RWPE1 (cell line): ENCODE data around the gene RPAP2.

ENCODE experiments used
- CTCF ChIA-PET: fragments of 350-600 bp; sonication (Branson Sonifier 250); formaldehyde crosslinking; extraction: SDS; loops from one replicate; lab custom pipeline; 2021; lab: Yijun Ruan, JAX
- POLR2A ChIA-PET: fragments of 400-600 bp; formaldehyde crosslinking; extraction: SDS; loops from one replicate; lab custom pipeline; 2020; ENCODE audit warnings: antibody characterized with exemption; ENCODE audit not compliant: low non-redundant PET; lab: Yijun Ruan, JAX
- DNase-seq: peaks from one replicate; pipeline ENCODE4 v3.0.0; 2012; ENCODE audit warnings: low spot score
- H3K27ac ChIP-seq: fragments of 450-650 bp; 2 replicates; pipeline ENCODE4 v1.5.1; 2017
- TF ChIP-seq, protein P1 (sequence below): fragments of 450-650 bp; conservative IDR thresholded peaks from 2 replicates; pipeline ENCODE4 v1.5.1; 2017; ENCODE audit warnings: low read depth, mild to moderate bottlenecking

Gene RPAP2

DNA sequence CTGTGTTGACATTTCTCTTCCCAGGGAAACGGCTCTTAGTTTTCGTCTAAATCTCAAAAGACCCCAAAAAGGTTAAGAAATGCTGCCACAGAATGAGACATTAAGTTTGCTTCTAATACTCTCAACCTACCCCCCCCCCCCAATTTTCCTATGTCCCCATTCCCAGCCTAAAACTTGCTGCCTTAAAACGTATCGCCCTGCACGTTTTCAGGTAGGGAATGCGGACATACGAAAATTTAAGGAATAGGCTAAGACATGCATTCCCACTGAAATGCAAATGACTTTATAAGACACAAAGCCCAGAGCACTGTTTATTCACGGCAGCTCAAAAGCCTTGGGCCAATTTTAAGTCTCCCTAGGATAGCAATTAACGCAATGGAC lies 142.4 kb downstream of the RPAP2 start:
- POLR2A ChIA-PET = no interaction called here
- CTCF ChIA-PET = no interaction called here
- H3K27ac ChIP-seq = peak overlapping the region; percentile 21; the same call in 1 of the 2 replicates
- TF ChIP-seq, protein P1, sequence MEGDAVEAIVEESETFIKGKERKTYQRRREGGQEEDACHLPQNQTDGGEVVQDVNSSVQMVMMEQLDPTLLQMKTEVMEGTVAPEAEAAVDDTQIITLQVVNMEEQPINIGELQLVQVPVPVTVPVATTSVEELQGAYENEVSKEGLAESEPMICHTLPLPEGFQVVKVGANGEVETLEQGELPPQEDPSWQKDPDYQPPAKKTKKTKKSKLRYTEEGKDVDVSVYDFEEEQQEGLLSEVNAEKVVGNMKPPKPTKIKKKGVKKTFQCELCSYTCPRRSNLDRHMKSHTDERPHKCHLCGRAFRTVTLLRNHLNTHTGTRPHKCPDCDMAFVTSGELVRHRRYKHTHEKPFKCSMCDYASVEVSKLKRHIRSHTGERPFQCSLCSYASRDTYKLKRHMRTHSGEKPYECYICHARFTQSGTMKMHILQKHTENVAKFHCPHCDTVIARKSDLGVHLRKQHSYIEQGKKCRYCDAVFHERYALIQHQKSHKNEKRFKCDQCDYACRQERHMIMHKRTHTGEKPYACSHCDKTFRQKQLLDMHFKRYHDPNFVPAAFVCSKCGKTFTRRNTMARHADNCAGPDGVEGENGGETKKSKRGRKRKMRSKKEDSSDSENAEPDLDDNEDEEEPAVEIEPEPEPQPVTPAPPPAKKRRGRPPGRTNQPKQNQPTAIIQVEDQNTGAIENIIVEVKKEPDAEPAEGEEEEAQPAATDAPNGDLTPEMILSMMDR = no peak
- DNase-seq = no peak

DNA sequence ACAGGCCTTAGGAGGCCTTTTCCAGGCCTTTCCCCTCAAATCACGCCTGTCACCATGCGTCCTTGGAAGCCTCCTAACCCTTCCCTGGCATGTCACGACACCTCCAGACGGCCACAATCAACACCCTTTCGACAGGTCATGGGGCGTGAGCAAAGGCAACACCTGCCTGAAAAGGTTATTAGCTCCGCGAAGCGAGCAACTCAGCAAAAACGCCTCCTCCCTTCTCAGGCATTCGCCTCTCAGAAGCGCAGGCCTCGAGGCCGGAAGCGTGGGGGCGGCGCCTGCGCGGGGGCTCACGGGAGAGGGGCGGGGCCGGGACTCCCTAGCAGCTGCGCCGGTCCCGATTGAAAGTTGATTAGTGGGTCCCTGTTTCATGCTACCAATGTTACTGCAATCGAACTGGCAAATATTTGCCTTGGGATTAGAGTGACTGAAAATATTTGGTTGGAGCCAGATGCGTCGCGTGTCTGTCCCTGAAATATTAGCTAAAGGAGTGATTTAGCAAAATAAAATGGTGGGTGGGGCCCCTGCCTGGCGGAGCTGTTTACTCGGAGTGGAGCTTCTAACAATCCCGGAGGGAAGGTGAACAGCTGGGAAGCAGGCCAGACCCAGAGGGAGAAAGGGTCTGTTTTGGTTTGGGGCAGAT lies 143.0 kb downstream of the RPAP2 start:
- ChIA-PET CTCF (interaction anchor here (0.5 kb wide), 1 partner anchor 35 kb away, joined by 3 read pairs; no protein-coding TSS in a partner anchor), POLR2A (no interaction called here)
- peak; percentile 56 for DNase-seq
- H3K27ac ChIP-seq = peak overlapping the region; percentile 21; the same call in 1 of the 2 replicates
- TF ChIP-seq, protein P1 = no peak

DNA sequence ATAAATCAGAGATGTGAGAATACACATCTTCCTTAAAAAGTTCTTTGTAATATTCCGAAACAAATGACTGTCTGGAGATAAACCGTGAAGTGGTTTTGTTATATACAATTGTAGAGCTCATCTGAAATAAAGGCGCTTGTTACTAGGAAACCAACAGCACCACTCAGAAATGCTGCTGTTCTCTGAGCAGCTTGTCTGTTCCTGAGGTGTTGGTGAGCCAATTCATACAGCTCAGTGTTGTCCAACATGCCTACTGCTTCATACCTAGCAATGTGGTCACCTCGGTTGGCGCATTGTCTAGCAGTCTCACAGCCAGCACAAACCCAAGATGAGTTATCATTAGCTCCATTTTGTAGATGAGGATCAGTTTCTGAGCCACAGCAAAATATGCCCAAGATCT lies 143.5 kb downstream of the RPAP2 start:
- DNase-seq = no peak
- H3K27ac ChIP-seq = no peak overlapping the region
- ChIA-PET POLR2A (no interaction called here), CTCF (interaction anchor here (0.5 kb wide), 1 partner anchor 34 kb away, joined by 3 read pairs; no protein-coding TSS in a partner anchor)
- TF ChIP-seq, protein P1 = no peak

DNA sequence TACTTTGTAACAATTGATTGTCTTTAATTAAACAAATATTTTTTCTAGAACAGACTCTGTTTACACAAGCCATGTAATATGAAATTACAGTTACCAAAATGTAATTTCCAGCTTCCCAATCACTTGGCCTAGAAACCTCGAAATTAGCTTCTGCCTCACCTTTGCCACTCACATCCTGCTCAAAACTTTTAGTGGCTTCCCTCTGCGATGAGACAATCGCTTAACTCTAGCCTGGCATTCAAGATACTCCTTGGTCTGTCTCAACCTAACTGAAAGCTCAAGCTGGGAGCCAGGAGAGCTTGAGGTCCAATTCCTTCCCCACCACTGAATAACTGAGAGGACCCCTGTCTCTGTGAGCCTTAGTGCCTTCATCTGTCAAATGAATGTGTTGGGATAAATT lies 145.0 kb downstream of the RPAP2 start:
- CTCF ChIA-PET = interaction anchor here (0.7 kb wide), 1 partner anchor 100 kb away, joined by 5 read pairs; no protein-coding TSS in a partner anchor
- no peak overlapping the region for H3K27ac ChIP-seq
- no peak for DNase-seq
- TF ChIP-seq, protein P1 = no peak
- POLR2A ChIA-PET = no interaction called here

DNA sequence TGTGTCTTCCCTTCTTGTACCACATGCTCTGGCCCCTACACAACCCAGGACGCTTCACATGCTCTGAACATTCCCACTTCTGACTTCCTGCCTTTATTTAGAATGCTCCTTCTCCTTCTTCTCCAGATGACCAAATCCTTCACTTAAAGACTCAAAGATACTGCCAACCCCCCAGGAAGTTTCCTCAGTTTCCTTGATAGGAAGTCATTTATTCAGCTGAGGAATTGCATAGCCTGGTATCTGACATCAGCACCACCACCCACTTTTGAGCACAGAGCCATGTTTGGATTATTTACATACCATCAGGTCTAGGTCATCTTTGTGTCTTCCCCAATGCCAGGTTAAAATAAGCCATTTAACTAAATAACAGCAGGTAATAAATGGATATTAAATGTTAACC lies 145.5 kb downstream of the RPAP2 start:
- CTCF ChIA-PET = no interaction called here
- DNase-seq = peak; percentile 40
- H3K27ac ChIP-seq = no peak overlapping the region
- POLR2A ChIA-PET = no interaction called here
- TF ChIP-seq, protein P1 = no peak

DNA sequence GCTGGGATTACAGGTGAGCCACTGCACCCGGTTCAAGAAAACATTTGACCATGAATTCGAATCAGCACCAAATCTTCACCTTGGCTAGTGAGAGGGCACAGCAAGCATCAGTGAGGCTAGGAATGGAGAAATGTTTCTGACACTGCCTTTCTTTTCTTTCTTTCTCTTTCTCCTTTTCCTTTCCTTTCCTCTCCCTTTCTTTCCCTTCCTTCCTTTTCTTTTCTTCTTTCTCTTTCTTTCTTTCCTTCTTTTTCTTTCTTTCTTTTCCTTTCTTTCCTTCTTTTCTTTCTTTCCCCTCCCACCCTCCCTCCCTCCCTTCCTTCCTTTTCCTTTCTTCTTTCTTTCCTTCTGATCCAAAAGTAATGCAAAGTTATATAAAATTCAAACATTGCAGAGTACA lies 147.0 kb downstream of the RPAP2 start:
- ChIA-PET POLR2A (no interaction called here), CTCF (no interaction called here)
- TF ChIP-seq, protein P1 = no peak
- no peak overlapping the region for H3K27ac ChIP-seq
- DNase-seq = no peak
